Activated CD4-positive, alpha-beta T cell treated with anti-CD3 and anti-CD28 coated beads, Interleukin-10, Interleukin-2, amounts not matched to agents 100 ng/mL and 50 ng/mL, durations not matched to agents 16 hours and 8 hours (primary cell): Measurements from ENCODE around the gene XDH.

Experiments used
- DNase-seq: peaks from one replicate; pipeline ENCODE4 v3.0.0-alpha.2; 2020

XDH gene

GRCh38 chr2:31414601-31415241 lies at the start of gene XDH:
TSS of gene XDH (minus strand) at chr2:31414742. CDS start at chr2:31414666, 76 bp downstream.
- DNase-seq = no peak

DNA sequence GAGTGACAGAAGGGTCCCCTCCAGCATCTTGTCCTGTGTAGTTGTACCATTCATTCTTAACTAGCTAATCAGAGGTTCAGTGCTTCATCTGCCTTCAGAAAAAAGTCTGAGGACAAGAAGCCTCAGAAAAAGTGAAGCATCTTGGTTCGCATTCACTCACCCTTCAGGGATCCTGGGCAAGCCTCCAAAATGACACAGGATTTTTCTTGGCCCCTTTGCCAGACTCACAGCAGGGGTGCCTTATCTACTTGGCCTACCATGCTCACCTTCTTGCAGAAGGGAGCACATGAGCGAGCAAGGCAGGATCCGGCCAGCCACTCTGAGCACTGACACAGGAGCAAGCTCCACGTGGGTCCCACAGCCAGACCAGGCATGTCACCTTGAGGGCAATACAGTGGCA lies 43.1 kb upstream of the XDH start:
- DNase-seq = no peak

DNA sequence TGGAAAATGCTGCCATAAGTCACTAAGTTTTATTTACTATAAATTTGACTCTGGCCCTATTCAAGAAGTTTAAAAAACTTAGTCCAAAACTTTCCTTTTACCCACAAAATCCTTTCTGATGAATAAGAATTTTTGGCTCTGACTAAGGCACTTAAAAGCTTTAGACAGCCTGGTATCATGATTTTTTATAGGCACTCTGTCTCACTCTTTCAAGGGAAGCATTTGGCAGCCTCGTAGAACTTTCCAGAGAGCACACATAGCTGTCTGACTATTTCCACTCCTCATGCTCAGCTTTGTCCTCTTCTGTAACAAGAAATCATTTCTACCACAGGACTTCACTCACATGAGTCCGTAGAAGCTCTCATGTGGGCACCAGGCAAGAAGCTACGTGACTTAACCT lies 32.3 kb upstream of the XDH start:
- DNase-seq = no peak

DNA sequence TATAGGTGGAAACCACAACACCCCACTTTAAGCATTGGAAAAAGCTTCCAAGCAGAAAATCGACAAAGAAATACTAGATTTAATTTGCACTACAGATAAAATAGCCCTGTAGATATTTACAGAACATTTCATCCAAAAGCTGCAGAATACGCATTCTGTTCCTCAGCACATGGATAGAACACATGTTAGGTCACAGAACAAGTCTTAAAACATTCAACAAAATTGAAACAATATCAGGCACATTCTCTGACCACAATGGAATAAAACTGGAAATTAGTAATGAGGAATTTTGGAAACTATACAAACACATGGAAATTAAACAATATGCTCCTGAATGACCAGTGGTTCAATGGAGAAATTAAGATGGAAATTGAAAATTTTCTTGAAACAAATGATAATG lies 27.8 kb upstream of the XDH start:
- no peak for DNase-seq

GRCh38 chr2:31440764-31441163 lies 26.2 kb upstream of the XDH start:
- DNase-seq = no peak

GRCh38 chr2:31434911-31435310 lies 20.4 kb upstream of the XDH start:
- DNase-seq = peak; percentile 5

DNA sequence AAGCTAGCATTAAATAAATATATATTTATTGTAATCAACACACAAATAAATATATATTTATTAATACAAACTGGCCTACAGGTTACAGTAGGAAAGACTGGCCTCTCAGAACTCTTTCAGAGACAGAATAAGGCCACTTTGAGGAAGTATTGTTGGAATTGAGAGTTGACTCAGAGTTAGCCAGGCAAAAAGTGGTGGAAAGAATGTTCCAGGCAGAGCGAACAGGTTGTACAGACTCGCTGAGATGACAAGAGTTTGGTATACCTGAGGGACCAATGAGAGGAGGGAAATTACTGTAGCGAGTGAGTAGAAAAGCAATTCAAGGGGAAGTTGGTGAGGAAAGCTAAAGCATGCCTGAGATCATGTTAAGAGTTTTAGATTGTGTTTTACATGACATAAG lies 19.0 kb upstream of the XDH start:
- DNase-seq = no peak

DNA sequence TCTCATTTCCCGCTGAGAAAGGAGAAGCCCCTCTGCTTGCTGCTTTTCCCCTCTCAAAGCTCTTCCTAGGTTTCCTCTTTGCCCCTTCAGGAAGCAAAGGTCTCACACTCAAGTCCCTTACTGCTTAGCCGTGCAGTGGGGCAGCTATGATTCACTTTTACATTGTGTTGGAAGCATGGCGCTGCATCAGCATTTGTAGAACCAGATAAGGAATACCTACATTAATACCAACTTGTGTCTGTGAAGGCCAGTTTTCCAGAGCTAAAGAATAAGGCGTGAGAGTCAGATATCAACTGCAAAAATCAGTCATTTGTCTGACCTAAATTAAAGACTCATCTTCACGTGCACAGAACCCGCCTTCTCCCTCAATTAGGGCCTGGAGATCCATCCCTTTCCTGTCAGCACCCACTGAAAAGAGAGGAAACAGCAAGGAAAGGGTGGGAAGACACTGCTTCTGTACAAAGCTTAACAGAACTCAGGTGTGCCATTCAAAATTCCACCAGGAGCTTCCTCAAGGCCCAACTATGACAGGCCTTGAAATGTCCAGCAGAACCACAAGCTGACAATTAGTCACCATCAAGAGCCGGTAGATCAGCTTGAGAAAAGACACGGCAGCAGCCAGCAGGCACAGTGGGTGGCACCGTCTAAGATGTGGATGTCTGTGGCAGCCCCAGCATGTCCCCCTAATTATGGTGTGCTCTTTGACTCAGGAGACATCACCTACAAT lies 16.1 kb upstream of the XDH start:
- no peak for DNase-seq

DNA sequence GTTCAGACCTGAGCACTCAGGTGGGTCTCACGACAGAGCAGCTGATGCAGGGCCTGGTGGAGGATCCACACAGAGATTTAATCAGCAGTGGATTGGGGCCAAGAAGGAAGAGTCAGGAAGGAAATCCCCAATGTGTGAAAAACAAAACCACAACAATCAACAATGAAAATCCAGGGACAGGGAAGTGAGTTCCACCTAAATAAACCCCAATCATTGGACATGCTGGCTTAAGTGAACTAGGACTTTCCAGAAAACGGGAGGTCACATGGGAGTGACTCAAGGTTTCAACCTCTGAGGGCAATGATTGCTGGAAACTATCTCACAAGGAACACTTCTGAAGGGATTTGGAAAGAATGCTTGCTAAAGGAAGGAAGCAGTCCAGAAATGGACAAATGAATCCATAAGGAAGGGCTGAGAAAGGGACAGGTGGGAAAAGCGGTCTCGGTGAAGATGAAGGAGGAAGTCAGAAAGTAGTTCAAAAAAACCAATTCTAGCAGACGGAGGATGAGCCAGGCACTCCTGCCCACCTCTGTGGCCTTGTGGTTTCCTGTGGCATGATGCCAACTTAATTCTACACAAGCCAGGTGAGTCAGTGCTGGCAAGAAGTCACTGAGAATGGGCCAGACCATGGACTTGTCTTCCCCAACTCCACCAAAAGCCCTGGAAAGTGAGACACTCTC lies 15.4 kb upstream of the XDH start:
- DNase-seq = peak; percentile 39

GRCh38 chr2:31429040-31429439 lies 14.5 kb upstream of the XDH start:
- no peak for DNase-seq

DNA sequence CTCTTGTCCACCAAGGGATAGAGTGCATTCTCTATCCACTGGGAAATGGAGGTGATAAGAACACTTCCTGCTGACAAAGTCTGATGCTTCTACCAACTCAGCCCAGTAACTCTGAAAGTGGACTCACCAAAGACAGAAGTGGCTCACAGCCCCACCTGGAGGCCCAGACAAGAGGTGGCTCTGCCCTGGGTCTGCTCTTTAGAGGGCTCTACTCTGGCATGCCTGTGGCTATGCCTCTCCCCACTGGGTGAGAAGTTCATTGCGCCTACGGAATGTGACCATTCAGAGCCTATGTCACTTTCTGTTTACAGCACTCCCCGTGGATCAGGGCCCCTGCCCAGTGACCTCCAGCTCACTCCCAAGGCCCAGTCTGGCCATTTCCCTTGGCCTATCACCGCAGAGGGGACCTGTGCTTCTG lies 13.5 kb upstream of the XDH start:
- DNase-seq = peak; percentile 4

DNA sequence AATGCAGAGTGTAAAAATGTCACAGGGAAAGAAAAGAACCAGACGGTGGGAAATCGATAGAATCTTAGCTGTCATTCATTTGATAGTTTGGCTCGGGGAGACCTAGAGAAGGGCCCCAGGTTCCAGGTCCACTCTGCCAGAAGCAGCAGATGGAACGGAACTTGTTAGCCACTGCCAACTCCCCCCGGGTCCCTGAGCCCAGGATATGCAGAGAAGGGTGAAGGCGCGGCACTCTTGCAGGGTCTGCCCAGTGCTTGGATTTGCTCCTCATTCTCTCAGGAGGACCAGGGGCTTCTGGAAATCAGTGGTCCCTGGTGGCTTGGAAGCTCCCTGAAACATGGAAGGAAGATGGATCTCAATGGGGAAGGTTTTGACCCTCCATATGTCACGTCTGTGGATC lies 11.6 kb upstream of the XDH start:
- DNase-seq = no peak

DNA sequence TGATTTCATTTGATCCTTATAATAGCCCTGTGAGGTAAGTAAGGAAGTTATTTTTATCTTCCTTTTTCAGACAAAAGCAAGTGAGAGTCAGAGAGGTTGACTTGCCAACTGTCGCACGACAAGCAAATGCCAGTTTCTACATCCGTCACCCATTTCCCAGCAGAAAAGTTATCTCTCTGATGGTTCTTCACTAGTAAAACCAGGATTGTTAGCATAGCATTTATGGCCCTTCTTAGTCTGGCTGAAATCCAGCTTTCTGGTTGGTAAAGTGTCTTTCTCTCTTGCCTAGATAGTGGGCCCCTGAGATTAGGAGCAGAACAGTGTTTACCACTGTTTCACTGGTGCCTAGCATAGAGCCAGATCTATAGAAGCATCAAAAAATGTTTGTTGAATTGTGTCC lies 7.1 kb upstream of the XDH start:
- no peak for DNase-seq

DNA sequence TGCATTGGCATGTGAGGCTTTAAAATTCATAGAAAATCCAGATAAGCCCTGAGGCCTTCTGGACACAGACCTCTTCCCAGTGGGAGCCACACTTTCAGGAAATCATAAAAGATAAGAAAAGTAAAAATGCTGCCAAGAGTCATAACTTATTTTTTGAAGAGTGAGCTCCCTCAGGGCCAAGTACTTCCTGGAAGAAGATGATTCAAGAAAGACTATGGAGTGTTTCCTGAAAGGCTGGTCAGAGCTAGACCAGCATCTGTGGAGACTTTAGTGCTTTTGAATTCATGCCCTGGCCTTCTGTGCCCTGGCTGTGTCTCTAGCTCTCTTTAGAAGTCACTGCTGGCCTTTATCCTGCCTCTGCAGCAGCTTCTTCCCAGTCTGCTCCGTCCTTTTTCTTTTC lies 6.4 kb upstream of the XDH start:
- no peak for DNase-seq

- no peak for DNase-seq
These were observed 4.8 kb upstream of the XDH start for GRCh38 chr2:31419386-31419785.

DNA sequence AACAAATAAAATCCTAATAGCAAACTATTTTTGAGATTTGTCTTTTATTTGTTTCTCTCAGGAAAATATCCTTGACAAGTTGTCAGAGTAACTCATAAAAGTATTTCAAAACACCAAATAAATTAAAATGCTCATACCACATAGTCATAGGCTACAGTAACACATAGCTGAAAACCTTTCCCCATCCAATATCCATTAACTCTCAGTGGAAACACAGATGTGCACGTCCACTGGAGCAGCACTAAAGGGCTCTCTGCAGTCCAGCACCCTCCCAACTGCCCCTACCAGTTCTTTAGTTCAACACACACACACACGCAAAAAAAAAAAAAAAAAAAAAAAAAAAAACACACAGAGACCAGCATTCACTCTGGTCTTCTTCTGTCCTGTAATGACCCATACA lies 879 bp upstream of the XDH start:
- no peak for DNase-seq

- DNase-seq = peak; percentile 21
These were observed 536 bp downstream of the XDH start for GRCh38 chr2:31413862-31414550.

DNA sequence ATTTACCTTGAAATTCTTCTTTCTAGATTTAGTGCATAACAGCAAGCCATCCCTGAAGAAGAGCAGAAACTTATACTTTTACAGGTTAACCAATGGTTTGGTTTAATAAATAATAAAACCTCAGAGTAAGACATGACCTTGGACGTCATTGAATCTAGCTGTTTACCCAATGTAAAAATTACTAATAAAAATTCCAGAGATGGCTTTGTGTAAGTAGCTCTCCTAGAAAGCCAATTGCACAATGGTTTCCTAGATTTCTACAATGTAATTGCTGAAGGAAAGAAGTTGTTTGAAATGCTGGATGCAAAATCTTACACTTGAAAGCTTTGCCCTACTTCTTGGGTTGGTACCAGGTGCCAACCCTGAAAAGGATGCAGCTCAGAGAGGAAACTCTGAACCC lies 1.5 kb downstream of the XDH start:
- no peak for DNase-seq

- no peak for DNase-seq
These were observed 2.8 kb downstream of the XDH start for GRCh38 chr2:31411771-31412170.

DNA sequence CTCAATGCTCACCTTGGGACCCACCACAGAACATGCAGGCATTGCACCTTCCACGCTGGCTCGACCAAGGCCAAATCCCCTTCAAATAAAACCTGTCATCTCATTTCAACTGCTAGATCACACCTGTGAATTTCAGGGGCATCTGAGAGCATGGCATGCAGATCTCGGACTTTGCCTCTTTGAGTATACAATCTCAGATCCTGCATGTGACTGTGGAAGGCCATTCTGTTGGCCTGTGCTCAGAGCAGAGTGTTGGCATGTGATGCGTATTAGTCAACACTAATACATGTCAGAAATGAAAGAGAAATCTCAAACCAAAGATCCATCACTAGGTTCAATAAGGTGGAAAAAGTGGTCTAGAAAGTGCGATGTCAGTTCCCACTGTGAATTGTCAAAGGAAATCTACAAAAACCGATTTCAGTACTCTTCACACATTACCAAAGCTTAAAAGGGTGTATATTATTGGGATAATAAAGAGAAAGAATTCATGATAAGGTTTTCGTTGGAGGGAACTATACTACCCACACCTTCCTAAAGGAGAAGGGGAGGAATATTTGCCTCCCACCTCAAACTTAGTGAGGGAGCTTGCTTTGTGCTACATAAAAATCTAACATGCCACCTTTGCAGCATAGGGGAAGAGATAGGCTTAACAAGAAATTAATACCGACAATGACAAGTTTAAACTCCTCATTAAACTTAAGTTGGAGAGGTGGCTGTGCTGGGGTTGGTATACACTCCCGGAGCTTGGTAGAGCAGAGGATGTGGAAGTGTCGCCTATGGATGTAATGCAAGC lies 7.8 kb downstream of the XDH start:
- DNase-seq = no peak

- no peak for DNase-seq
These were observed 9.7 kb downstream of the XDH start for GRCh38 chr2:31404827-31405226.

GRCh38 chr2:31404302-31404701 lies 10.2 kb downstream of the XDH start:
- no peak for DNase-seq

DNA sequence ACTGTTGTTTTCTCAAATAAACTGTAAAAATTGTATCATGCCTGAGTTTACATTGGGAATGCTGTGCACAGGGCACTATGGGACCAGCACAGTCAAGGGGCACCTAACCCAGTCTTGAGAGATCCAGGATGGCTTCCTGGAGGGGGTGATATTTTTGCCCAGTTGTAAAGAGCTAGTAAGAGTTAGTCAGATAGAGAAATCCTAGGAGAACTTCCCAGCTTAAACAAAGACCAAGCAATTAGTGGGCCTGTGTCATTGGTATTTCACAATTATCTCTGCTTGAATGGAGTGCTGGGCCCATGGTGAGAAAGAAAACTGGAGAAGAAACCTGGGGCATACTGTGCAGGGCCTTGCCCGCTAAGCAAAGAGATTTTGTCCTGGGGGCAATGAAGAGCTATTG lies 12.2 kb downstream of the XDH start:
- no peak for DNase-seq
